HFFc6 (cell line): ENCODE data around the gene HLF. TPM values are rescaled to one million over a fixed set of nuclear protein-coding genes. Genes with fewer than 3 reads are reported as not detected.
A peak's percentile ranks its signal among the peaks of the same experiment; 100 is the strongest.

Experiments used
- DNase-seq: peaks from one replicate; pipeline ENCODE4 v3.0.0-alpha.2; 2018
- H3K27ac Mint-ChIP-seq: 2 replicates; pipeline ENCODE4 v1.8.0; 2020; ENCODE audit warnings: mild to moderate bottlenecking, mixed read lengths
- H3K27me3 Mint-ChIP-seq: 2 replicates; pipeline ENCODE4 v1.8.0; 2021; ENCODE audit warnings: mild to moderate bottlenecking, moderate library complexity, mixed read lengths; ENCODE audit not compliant: insufficient read depth
- H3K36me3 Mint-ChIP-seq: 2 replicates; pipeline ENCODE4 v1.8.0; 2021; ENCODE audit warnings: low read depth, mixed read lengths
- H3K4me1 Mint-ChIP-seq: 2 replicates; pipeline ENCODE4 v1.8.0; 2020; ENCODE audit warnings: low read depth, mixed read lengths
- H3K4me3 Mint-ChIP-seq: 2 replicates; pipeline ENCODE4 v1.8.0; 2020; ENCODE audit warnings: mild to moderate bottlenecking, moderate library complexity, mixed read lengths
- H3K9me3 Mint-ChIP-seq: 2 replicates; pipeline ENCODE4 v1.8.0; 2020; ENCODE audit warnings: mild to moderate bottlenecking, mixed read lengths
- total RNA-seq, 6 experiments: library from RNA; stranded (reverse); fragmentation: NEBNext Ultra II Directional; extraction: Animal tissue kit (Norgen Biotek cat#: 25700); gene quantifications; 2 replicates in 1 of 6; 3 replicates in 5 of 6; pipeline ENCODE4 v1.2.3, GENCODE V29; 2021
- TF ChIP-seq, protein P1 (sequence below): fragments of 200-600 bp; sonication (generic); IDR thresholded peaks from 2 replicates; pipeline ENCODE4 v1.5.0; 2021; ENCODE audit warnings: antibody characterized with exemption, mild to moderate bottlenecking

The HLF gene
- total RNA-seq, 6 experiments from 2014 or later, result not detected

DNA sequence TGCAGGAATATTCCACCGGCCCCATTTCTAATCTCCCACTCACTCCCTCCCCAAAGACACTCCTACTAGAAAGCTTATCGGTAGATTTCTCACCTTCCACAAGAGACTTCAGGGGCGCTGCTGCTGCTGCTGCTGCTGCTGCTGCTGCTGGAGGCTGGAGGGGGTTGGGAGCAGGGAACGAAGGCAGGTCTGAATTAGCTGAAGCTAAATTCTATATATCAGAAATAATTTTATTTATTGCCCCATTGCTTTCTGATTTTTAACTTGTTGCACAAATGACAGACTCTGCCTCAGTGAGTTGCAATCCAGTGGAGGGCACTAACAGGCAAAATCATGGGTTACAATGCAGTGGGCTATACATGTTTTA is 25.8 kb upstream of the HLF start:
- DNase-seq, result no peak
- H3K36me3 Mint-ChIP-seq, result no peaks in the 10 kb centered on the region
- no peak overlapping the region for H3K27ac Mint-ChIP-seq
- H3K4me1 Mint-ChIP-seq, result peaks cover 16% of the 10 kb centered on the region
- peaks cover 4% of the 10 kb centered on the region; the same call in 1 of the 2 replicates for H3K27me3 Mint-ChIP-seq
- TF ChIP-seq, protein P1, sequence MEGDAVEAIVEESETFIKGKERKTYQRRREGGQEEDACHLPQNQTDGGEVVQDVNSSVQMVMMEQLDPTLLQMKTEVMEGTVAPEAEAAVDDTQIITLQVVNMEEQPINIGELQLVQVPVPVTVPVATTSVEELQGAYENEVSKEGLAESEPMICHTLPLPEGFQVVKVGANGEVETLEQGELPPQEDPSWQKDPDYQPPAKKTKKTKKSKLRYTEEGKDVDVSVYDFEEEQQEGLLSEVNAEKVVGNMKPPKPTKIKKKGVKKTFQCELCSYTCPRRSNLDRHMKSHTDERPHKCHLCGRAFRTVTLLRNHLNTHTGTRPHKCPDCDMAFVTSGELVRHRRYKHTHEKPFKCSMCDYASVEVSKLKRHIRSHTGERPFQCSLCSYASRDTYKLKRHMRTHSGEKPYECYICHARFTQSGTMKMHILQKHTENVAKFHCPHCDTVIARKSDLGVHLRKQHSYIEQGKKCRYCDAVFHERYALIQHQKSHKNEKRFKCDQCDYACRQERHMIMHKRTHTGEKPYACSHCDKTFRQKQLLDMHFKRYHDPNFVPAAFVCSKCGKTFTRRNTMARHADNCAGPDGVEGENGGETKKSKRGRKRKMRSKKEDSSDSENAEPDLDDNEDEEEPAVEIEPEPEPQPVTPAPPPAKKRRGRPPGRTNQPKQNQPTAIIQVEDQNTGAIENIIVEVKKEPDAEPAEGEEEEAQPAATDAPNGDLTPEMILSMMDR, result no peak
- H3K4me3 Mint-ChIP-seq, result peak overlapping the region; percentile 88
- H3K9me3 Mint-ChIP-seq, result peaks cover 3% of the 10 kb centered on the region; the same call in 1 of the 2 replicates

DNA sequence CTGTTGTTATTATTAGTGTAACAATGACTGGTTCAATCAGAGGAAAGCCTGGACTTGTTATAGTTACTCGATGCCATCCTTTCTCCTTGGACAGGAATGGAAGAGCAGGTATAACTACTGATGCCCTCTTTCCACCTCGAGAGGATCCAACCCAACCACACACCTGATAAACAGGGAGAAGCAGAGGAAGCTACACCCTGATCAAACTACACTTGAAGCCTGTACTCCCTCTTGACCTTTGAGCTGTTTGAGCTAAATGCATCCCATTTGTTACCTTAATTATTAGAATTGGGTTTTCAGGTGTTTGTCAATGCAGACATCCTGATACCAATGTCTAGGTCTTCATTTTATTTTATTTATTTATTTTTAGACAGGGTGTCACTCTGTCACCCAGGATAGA is 23.7 kb upstream of the HLF start:
- Mint-ChIP-seq H3K4me1 (peaks cover 16% of the 10 kb centered on the region), H3K27ac (no peak overlapping the region), H3K36me3 (no peaks in the 10 kb centered on the region), H3K4me3 (no peak overlapping the region), H3K27me3 (peaks cover 12% of the 10 kb centered on the region), H3K9me3 (peaks cover 3% of the 10 kb centered on the region; the same call in 1 of the 2 replicates)
- DNase-seq, result no peak
- TF ChIP-seq, protein P1, result no peak

DNA sequence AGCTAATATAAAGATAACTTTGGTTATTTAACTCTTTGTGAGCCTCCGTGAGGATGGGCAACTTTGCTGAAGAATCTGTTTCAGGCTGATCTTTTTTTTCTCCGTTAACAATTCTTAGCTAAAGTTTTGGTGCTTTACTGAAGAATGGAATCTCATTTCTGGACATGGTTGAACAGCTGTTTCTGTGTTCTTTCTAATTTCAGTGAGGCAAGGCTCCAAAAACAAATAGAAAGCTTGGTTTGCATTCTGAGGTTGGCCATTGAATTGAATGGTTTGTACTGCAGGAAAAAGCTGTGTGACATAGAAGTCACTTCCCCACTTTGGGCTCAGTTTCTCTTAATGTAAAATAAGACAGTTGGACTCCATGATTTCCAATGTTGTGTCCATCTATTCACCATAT is 22.3 kb upstream of the HLF start:
- Mint-ChIP-seq H3K36me3 (no peaks in the 10 kb centered on the region), H3K27ac (no peak overlapping the region), H3K9me3 (peaks cover 3% of the 10 kb centered on the region; the same call in 1 of the 2 replicates), H3K4me1 (peaks cover 11% of the 10 kb centered on the region), H3K4me3 (no peak overlapping the region), H3K27me3 (peaks cover 15% of the 10 kb centered on the region)
- DNase-seq, result no peak
- TF ChIP-seq, protein P1, result no peak

DNA sequence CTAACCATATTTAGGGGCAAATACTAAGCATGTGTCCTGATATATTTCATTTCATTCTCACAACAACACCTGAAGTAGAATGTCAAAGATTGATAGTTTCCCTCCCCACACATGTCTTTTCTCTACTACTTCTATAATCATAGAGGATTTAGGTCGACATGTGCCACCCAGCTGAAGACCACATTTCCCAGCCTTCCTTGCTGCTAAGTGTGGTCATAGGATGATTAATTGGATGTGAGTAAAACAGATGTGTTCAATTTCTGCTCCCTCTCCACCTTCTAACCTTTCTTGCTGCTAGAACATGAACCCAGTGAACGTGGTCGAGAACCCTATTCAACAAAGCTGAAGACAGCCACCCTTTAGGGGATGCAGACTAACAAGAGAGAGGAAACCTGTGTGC is 18.8 kb upstream of the HLF start:
- TF ChIP-seq, protein P1, result no peak
- Mint-ChIP-seq H3K9me3 (peaks cover 3% of the 10 kb centered on the region; the same call in 1 of the 2 replicates), H3K27me3 (peaks cover 11% of the 10 kb centered on the region), H3K4me3 (no peak overlapping the region), H3K4me1 (no peaks in the 10 kb centered on the region), H3K27ac (no peak overlapping the region), H3K36me3 (no peaks in the 10 kb centered on the region)
- no peak for DNase-seq

DNA sequence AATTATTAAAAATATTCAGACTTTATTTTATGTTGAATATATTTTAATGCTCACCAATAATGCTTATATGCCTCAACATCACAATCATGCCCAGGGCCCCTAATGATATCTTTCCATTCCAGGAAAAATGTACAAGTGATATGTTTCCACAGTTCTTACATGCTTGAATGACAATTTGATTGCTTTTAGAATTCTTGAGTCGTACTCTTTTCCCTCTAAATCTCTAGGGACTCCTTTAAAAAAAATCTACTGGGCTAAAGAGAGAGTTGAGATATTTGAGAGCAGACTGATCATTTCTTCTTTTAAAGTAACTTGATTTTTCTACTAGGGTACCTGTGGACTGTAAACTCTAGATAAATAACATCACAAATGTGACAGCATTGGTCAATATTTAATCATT is 18.2 kb upstream of the HLF start:
- no peak overlapping the region for H3K4me3 Mint-ChIP-seq
- TF ChIP-seq, protein P1, result no peak
- no peak for DNase-seq
- H3K36me3 Mint-ChIP-seq, result no peaks in the 10 kb centered on the region
- peaks cover 11% of the 10 kb centered on the region for H3K27me3 Mint-ChIP-seq
- no peaks in the 10 kb centered on the region for H3K4me1 Mint-ChIP-seq
- H3K27ac Mint-ChIP-seq, result no peak overlapping the region
- peaks cover 3% of the 10 kb centered on the region; the same call in 1 of the 2 replicates for H3K9me3 Mint-ChIP-seq

DNA sequence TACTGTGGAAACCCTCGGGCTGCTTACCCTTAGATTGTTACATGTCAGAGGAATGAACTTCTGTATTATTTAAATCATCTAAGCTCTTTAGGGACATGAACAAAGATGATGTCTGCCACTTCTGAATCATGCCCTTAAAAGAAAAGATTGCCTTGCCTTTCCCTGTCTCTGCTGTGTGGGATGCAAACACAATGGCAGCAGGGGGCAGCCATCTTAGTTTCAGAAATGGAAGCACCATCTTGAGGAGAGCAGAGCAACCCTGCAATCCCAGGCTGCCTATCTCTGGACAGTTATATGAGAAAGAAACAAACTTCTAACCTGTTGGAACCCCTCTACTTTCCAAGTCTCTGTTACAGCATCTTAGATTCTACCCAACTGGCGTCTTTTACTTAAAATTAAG is 16.7 kb upstream of the HLF start:
- H3K9me3 Mint-ChIP-seq, result no peaks in the 10 kb centered on the region
- H3K36me3 Mint-ChIP-seq, result no peaks in the 10 kb centered on the region
- H3K4me1 Mint-ChIP-seq, result no peaks in the 10 kb centered on the region
- H3K27me3 Mint-ChIP-seq, result peaks cover 16% of the 10 kb centered on the region
- H3K27ac Mint-ChIP-seq, result no peak overlapping the region
- DNase-seq, result no peak
- no peak overlapping the region for H3K4me3 Mint-ChIP-seq
- TF ChIP-seq, protein P1, result no peak
